T-cell (primary cell): ENCODE measurements around the gene NLRC3. TPM values are rescaled to one million over a fixed set of nuclear protein-coding genes. Genes with fewer than 3 reads are reported as not detected.
A peak's percentile ranks its signal among the peaks of the same experiment; 100 is the strongest.

Experiments
- ATAC-seq, 4 experiments: fragments of 200-7000 bp in 3 of 4; fragments of 150-1000 bp in 1 of 4; cut with Tn5 transposase; replicated peaks in 1 of 4; 1 replicate in 3 of 4; 2 replicates in 1 of 4; pipeline ENCODE4 v1.10.0; 2021; ENCODE audit warnings: moderate library complexity in 3 of 4, mild to moderate bottlenecking in 2 of 4, moderate number of reproducible peaks in 1 of 4
- CTCF ChIA-PET, 2 donors: fragments of 300-600 bp; sonication (Branson Sonifier 250); formaldehyde crosslinking; loops; one replicate each; lab custom pipeline; 2022; ENCODE audit warnings: antibody characterized with exemption in 2 of 2; lab: Charles Lee
- POLR2A ChIA-PET, 2 donors: fragments of 300-600 bp; sonication (Branson Sonifier 250); formaldehyde crosslinking; loops; one replicate each; lab custom pipeline; 2022; ENCODE audit warnings: antibody characterized with exemption in 2 of 2; lab: Charles Lee
- DNase-seq, 35 experiments: peaks; one replicate each; pipeline versions ENCODE4 v3.0.0 to v3.0.0-alpha.2; 2013 to 2023
- H3K27ac ChIP-seq: one replicate; pipeline ENCODE4 v1.5.1; 2013; ENCODE audit warnings: low read length
- H3K27me3 ChIP-seq, 2 experiments: replicated peaks in 1 of 2; 1 replicate in 1 of 2; 2 replicates in 1 of 2; pipeline versions ENCODE4 v1.6.1 to v1.7.0; 2013; ENCODE audit warnings: low read length in 1 of 2, mixed read lengths in 1 of 2; ENCODE audit not compliant: control insufficient read depth in 2 of 2, insufficient read depth in 2 of 2; ENCODE audit errors: extremely low read depth in 1 of 2
- H3K36me3 ChIP-seq, 2 donors: 1 replicate in 1 of 2; 2 replicates in 1 of 2; pipeline versions ENCODE4 v1.6.1 to v1.7.0; 2013; ENCODE audit warnings: low read length in 1 of 2; ENCODE audit not compliant: control insufficient read depth in 2 of 2, insufficient read depth in 1 of 2; ENCODE audit errors: extremely low read depth in 1 of 2
- H3K4me1 ChIP-seq, 2 experiments: 1 replicate in 1 of 2; 2 replicates in 1 of 2; pipeline versions ENCODE4 v1.6.1 to v1.7.0; 2013; ENCODE audit warnings: low read length in 2 of 2, mixed read lengths in 1 of 2; ENCODE audit not compliant: insufficient read depth in 2 of 2, control insufficient read depth in 1 of 2; ENCODE audit errors: extremely low read depth in 1 of 2
- H3K4me3 ChIP-seq, 2 donors: 1 replicate in 1 of 2; 2 replicates in 1 of 2; pipeline versions ENCODE4 v1.5.1 to v1.7.0; 2013; ENCODE audit warnings: mild to moderate bottlenecking in 2 of 2, low read length in 1 of 2, moderate library complexity in 1 of 2; ENCODE audit not compliant: control insufficient read depth in 1 of 2; ENCODE audit errors: extremely low read depth in 1 of 2
- H3K9me3 ChIP-seq: 2 replicates; pipeline ENCODE4 v1.7.0; 2013
- H3K27ac Mint-ChIP-seq, 2 donors: one replicate each; pipeline ENCODE4 v1.8.0; 2020 to 2021; ENCODE audit warnings: mild to moderate bottlenecking in 2 of 2, mixed read lengths in 2 of 2
- H3K27me3 Mint-ChIP-seq, 2 donors: one replicate each; pipeline ENCODE4 v1.8.0; 2021 to 2022; ENCODE audit warnings: mixed read lengths in 2 of 2
- H3K36me3 Mint-ChIP-seq: one replicate; pipeline ENCODE4 v1.8.0; 2021; ENCODE audit warnings: mixed read lengths
- H3K4me1 Mint-ChIP-seq, 3 donors: one replicate each; pipeline ENCODE4 v1.8.0; 2020 to 2022; ENCODE audit warnings: mixed read lengths in 3 of 3, mild to moderate bottlenecking in 1 of 3
- H3K4me3 Mint-ChIP-seq, 3 donors: one replicate each; pipeline ENCODE4 v1.8.0; 2020 to 2022; ENCODE audit warnings: mild to moderate bottlenecking in 3 of 3, mixed read lengths in 3 of 3, moderate library complexity in 3 of 3
- H3K9me3 Mint-ChIP-seq, 3 donors: one replicate each; pipeline ENCODE4 v1.8.0; 2020 to 2022; ENCODE audit warnings: mixed read lengths in 3 of 3
- WGBS: methylation state at CpG from one replicate; pipeline ENCODE4 v1.1.5; 2013; ENCODE audit warnings: missing lambda C conversion rate; ENCODE audit not compliant: insufficient coverage; 5-methylcytosine and 5-hydroxymethylcytosine counted together
- total RNA-seq, 35 experiments: library from RNA in 6 of 35; stranded (reverse) in 6 of 35; fragments of 120-200 nt in 1 of 35; gene quantifications; one replicate each; pipeline versions ENCODE4 v1.2.1 to v1.2.4 and lab custom pipeline; 2013 to 2026

The NLRC3 gene
- total RNA-seq, 5 donors from 2014 or later (not counting 1 experiment from before 2014, with no cell fraction given), result 75.6 to 178 (median 160) TPM

GRCh38 chr16:3490911-3491629, 86.1 kb downstream of the NLRC3 start:
- H3K36me3 Mint-ChIP-seq, result peaks cover 4% of the 10 kb centered on the region
- H3K4me3 ChIP-seq, result no peak overlapping the region
- H3K36me3 ChIP-seq, result peaks cover 8 to 13% of the 10 kb centered on the region in 2 donors
- CTCF ChIA-PET, result interaction anchor here in 1 of 2 donors (1.0 kb wide), 1 partner anchor 9 kb away, joined by 4 read pairs; no protein-coding TSS in a partner anchor
- no peak overlapping the region for H3K4me3 Mint-ChIP-seq
- H3K9me3 Mint-ChIP-seq, result no peaks in the 10 kb centered on the region
- peak overlapping the region in 1 of 2 donors; percentile 69 for H3K27ac Mint-ChIP-seq
- POLR2A ChIA-PET, result no interaction called here
- WGBS, result 73% methylated on average over 7 of the region's 17 CpGs
- no peak for ATAC-seq
- no peak for DNase-seq
- peaks cover 0 to 4% (median 3%) of the 10 kb centered on the region in 3 donors for H3K4me1 Mint-ChIP-seq
- H3K27ac ChIP-seq, result no peak overlapping the region
- no peaks in the 10 kb centered on the region for H3K27me3 ChIP-seq
- H3K4me1 ChIP-seq, result no peaks in the 10 kb centered on the region
- no peaks in the 10 kb centered on the region for H3K27me3 Mint-ChIP-seq
- no peaks in the 10 kb centered on the region for H3K9me3 ChIP-seq

Other genes with a start within 250 kb of the NLRC3 start
- under 1 TPM in 3 of 5 donors, not detected in 2; 0.25 to 0.51 (median 0.26) TPM for gene OR2C1, start 221.5 kb downstream of the NLRC3 start, total RNA-seq
- gene ZSCAN32, start 176.4 kb downstream of the NLRC3 start, total RNA-seq, result 10 to 100 TPM; 11.6 to 34.5 (median 28.5) TPM
- 10 to 100 TPM in 3 of 5 donors, 1 to 10 TPM in 2; 6.4 to 18.7 (median 18.5) TPM for gene ZNF174, start 176.2 kb downstream of the NLRC3 start, total RNA-seq
- 1 to 10 TPM; 2.2 to 4.8 (median 4.3) TPM for gene ZNF597, start 133.9 kb downstream of the NLRC3 start, total RNA-seq
- 10 to 100 TPM; 40.9 to 67.6 (median 55.6) TPM for gene NAA60, start 133.7 kb downstream of the NLRC3 start, total RNA-seq
- not detected for gene C16orf90, start 81.9 kb downstream of the NLRC3 start, total RNA-seq
- 10 to 100 TPM; 22.5 to 36.2 (median 32.6) TPM for gene CLUAP1, start 76.4 kb downstream of the NLRC3 start, total RNA-seq
- 1 to 10 TPM; 6.3 to 9.4 (median 8.5) TPM for gene SLX4, start 34.2 kb upstream of the NLRC3 start, total RNA-seq
- 10 to 100 TPM; 22.6 to 54.4 (median 52.7) TPM for gene DNASE1, start 77.3 kb upstream of the NLRC3 start, total RNA-seq
- gene TRAP1, start 140.1 kb upstream of the NLRC3 start, total RNA-seq, result 100 to 1,000 TPM in 4 of 5 donors, 10 to 100 TPM in 1; 87.5 to 172 (median 122) TPM